GM12875 (cell line): ENCODE data around the gene GPR61.

Source experiments
- H3K4me3 ChIP-seq: one replicate; pipeline ENCODE4 v1.5.1; 2011; ENCODE audit warnings: low read depth, low read length, control low read depth
- TF ChIP-seq, protein P1 (sequence below): IDR thresholded peaks from 2 replicates; pipeline ENCODE4 v1.5.1; 2011; ENCODE audit warnings: low read depth, mild to moderate bottlenecking, control low read depth, inconsistent platforms, low read length, moderate library complexity, borderline replicate concordance; ENCODE audit not compliant: insufficient read depth

GPR61 gene

GRCh38 chr1:109578947-109579443, 39.3 kb downstream of the GPR61 start:
- TF ChIP-seq, protein P1, sequence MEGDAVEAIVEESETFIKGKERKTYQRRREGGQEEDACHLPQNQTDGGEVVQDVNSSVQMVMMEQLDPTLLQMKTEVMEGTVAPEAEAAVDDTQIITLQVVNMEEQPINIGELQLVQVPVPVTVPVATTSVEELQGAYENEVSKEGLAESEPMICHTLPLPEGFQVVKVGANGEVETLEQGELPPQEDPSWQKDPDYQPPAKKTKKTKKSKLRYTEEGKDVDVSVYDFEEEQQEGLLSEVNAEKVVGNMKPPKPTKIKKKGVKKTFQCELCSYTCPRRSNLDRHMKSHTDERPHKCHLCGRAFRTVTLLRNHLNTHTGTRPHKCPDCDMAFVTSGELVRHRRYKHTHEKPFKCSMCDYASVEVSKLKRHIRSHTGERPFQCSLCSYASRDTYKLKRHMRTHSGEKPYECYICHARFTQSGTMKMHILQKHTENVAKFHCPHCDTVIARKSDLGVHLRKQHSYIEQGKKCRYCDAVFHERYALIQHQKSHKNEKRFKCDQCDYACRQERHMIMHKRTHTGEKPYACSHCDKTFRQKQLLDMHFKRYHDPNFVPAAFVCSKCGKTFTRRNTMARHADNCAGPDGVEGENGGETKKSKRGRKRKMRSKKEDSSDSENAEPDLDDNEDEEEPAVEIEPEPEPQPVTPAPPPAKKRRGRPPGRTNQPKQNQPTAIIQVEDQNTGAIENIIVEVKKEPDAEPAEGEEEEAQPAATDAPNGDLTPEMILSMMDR, result no peak
- H3K4me3 ChIP-seq, result no peak overlapping the region

DNA sequence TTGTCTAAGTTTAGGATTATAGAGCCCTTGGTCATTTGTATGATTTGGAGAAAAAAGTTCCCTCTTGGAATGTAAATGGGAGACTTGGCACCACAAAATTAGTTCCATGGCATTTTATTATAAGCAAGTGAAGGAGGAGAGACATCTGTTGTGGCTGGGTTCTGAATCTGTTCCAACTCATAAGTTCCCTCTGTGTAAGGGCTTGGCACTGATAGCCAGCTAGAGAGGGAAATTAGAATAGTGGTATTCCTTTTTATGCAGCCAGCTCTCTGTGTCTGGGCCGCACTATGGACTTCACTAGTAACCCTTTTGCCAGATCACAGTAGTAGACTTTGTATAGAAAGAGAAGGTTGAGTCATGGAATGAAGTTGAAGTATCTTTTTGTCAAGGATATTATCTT, 39.8 kb downstream of the GPR61 start:
- H3K4me3 ChIP-seq, result no peak overlapping the region
- TF ChIP-seq, protein P1, result no peak

DNA sequence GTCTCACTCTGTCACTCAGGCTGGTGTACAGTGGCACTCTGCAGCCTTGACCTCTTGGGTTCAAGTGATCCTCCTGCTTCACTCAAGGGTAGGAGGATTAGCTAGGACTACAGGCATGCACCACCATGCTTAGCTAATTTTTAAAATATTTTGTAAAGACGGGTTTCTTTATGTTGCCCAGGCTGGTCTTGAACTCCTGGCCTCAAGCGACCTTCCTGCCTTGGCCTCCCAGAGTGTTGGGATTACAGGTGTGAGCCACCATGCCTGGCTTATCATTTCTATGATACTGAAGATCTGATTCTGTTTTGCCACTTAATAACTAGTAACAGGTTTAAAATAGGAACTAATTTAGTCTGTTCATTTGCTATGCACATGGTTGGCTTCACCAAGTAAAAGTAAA, 42.3 kb downstream of the GPR61 start:
- TF ChIP-seq, protein P1, result no peak

GRCh38 chr1:109584766-109585165, 45.1 kb downstream of the GPR61 start:
- TF ChIP-seq, protein P1, result no peak
- no peak overlapping the region for H3K4me3 ChIP-seq

More for the DNA sequence above, 42.3 kb downstream of the GPR61 start:
- no peak overlapping the region for H3K4me3 ChIP-seq

- no peak overlapping the region for H3K4me3 ChIP-seq
- TF ChIP-seq, protein P1, result no peak
Observed at GRCh38 chr1:109586055-109586454, 46.4 kb downstream of the GPR61 start.

GRCh38 chr1:109589177-109589576, 49.5 kb downstream of the GPR61 start:
- H3K4me3 ChIP-seq, result no peak overlapping the region
- TF ChIP-seq, protein P1, result no peak

DNA sequence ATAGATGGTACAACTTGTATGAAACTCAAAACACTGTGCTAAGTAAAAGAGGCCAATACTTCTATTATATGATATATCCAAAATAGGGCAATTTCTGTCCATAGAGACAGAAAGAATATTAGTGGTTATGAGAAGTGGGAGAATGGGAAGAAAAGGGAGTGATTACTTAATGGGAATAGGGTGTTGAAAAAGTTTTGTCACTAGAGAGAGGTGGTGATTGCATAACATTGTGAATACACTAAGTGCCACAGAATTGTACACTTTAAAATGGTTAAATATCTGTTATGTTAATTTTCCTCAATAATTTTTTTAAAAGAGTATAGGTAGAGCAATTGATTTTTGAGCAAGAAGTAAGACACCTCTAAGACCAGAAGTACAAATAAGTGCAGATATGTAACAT, 50.0 kb downstream of the GPR61 start:
- TF ChIP-seq, protein P1, result no peak
- no peak overlapping the region for H3K4me3 ChIP-seq
